A549 (cell line): ENCODE data around the gene CDKN3. TPM values are rescaled to one million over a fixed set of nuclear protein-coding genes. Genes with fewer than 3 reads are reported as not detected.

Source experiments
- ATAC-seq, 2 experiments: fragments of 200-7000 bp in 1 of 2; fragments of >200 bp in 1 of 2; cut with Nextera tagmentation in 1 of 2; cut with Tn5 transposase in 1 of 2; 3 replicates each; pipeline versions ENCODE4 v1.8.0 to v1.9.1; 2018 to 2020; ENCODE audit warnings: mild to moderate bottlenecking in 1 of 2, moderate library complexity in 1 of 2
- CTCF ChIA-PET: fragments of 300-600 bp; sonication (Branson Sonifier 250); formaldehyde crosslinking; extraction: SDS; loops from one replicate; lab custom pipeline; 2021; ENCODE audit warnings: antibody characterized with exemption, inconsistent platforms; lab: Yijun Ruan, JAX
- POLR2A ChIA-PET: fragments of 350-600 bp; formaldehyde crosslinking; extraction: SDS; loops from one replicate; lab custom pipeline; 2021; ENCODE audit warnings: antibody characterized with exemption, inconsistent platforms; lab: Yijun Ruan, JAX
- DNase-seq, 2 experiments: peaks; one replicate each; pipeline versions ENCODE4 v3.0.0 to v3.0.0-alpha.2; 2011 to 2016; ENCODE audit warnings: low read depth in 1 of 2, low spot score in 1 of 2
- FAIRE-seq: peaks from 2 replicates; lab custom pipeline; 2011; peaks lifted over from hg19 to GRCh38; lab: Jason Lieb, UNC
- H3K27ac ChIP-seq, 2 experiments: fragments of >200 bp; sonication (Bioruptor Twin); formaldehyde crosslinking; 3 replicates each; pipeline ENCODE4 v1.5.1; 2016 to 2017
- H3K4me1 ChIP-seq: fragments of >200 bp; sonication (Bioruptor Twin); formaldehyde crosslinking; 3 replicates; pipeline ENCODE4 v1.6.1; 2016
- H3K4me2 ChIP-seq: fragments of >200 bp; sonication (Bioruptor Twin); formaldehyde crosslinking; 3 replicates; pipeline ENCODE4 v1.6.1; 2016
- H3K4me3 ChIP-seq: fragments of >200 bp; sonication (Bioruptor Twin); formaldehyde crosslinking; 3 replicates; pipeline ENCODE4 v1.5.1; 2016
- H3K9me3 ChIP-seq: fragments of >200 bp; sonication (Bioruptor Twin); formaldehyde crosslinking; 3 replicates; pipeline ENCODE4 v1.6.1; 2016
- ATOH8 ChIP-seq: fragments of 250-450 bp; sonication (Bioruptor Pico); IDR thresholded peaks from 2 replicates; pipeline ENCODE4 v1.5.0; 2020; ENCODE audit warnings: low read depth, mild to moderate bottlenecking, moderate library complexity
- CEBPB ChIP-seq, 2 experiments: fragments of >200 bp in 1 of 2; sonication (Bioruptor Twin) in 1 of 2; formaldehyde crosslinking in 1 of 2; IDR thresholded peaks; 2 replicates each; pipeline ENCODE4 v1.6.1; 2012 to 2016
- CTCF ChIP-seq: fragments of >200 bp; sonication (Bioruptor Twin); formaldehyde crosslinking; IDR thresholded peaks from 3 replicates; pipeline ENCODE4 v1.5.1; 2016
- E2F6 ChIP-seq: IDR thresholded peaks from 2 replicates; pipeline ENCODE4 v1.6.1; 2012; ENCODE audit warnings: low read depth, borderline replicate concordance
- ESRRA ChIP-seq: fragments of 150-350 bp; IDR thresholded peaks from 2 replicates; pipeline ENCODE4 v1.6.1; 2014; ENCODE audit warnings: mild to moderate bottlenecking, low read length, borderline replicate concordance
- GATA3 ChIP-seq: IDR thresholded peaks from 2 replicates; pipeline ENCODE4 v1.6.1; 2012; ENCODE audit warnings: borderline replicate concordance
- HMGXB4 ChIP-seq: fragments of 250-450 bp; sonication (Bioruptor Pico); IDR thresholded peaks from 2 replicates; pipeline ENCODE4 v1.5.0; 2021; ENCODE audit warnings: mild to moderate bottlenecking, moderate library complexity, borderline replicate concordance
- HOXA7 ChIP-seq: fragments of 250-450 bp; sonication (Bioruptor Pico); IDR thresholded peaks from 2 replicates; pipeline ENCODE4 v1.5.0; 2020; ENCODE audit warnings: mild to moderate bottlenecking, moderate library complexity
- JUN ChIP-seq, 2 experiments: fragments of >200 bp; sonication (Bioruptor Twin); formaldehyde crosslinking; IDR thresholded peaks; 2 replicates in 1 of 2; 3 replicates in 1 of 2; pipeline ENCODE4 v1.6.1; 2016 to 2017
- KDM1A ChIP-seq: fragments of 200-600 bp; sonication (generic); IDR thresholded peaks from 2 replicates; pipeline ENCODE4 v1.6.1; 2016; ENCODE audit warnings: low read depth, mild to moderate bottlenecking
- MAZ ChIP-seq: fragments of 150-350 bp; IDR thresholded peaks from 2 replicates; pipeline ENCODE4 v1.6.1; 2014; ENCODE audit warnings: antibody characterized with exemption, low read depth, low read length, borderline replicate concordance
- MYC ChIP-seq: IDR thresholded peaks from 2 replicates; pipeline ENCODE4 v1.6.1; 2012; ENCODE audit warnings: mild to moderate bottlenecking, inconsistent platforms, low read length, improper control_type of control experiment, borderline replicate concordance
- NFE2L2 ChIP-seq: fragments of 150-350 bp; conservative IDR thresholded peaks from 2 replicates; pipeline ENCODE4 v1.6.1; 2014; ENCODE audit warnings: low read length
- PHF8 ChIP-seq: fragments of 200-600 bp; sonication (generic); IDR thresholded peaks from 2 replicates; pipeline ENCODE4 v1.6.1; 2016; ENCODE audit warnings: low read depth, mild to moderate bottlenecking, antibody characterized with exemption, moderate library complexity, borderline replicate concordance
- RAD21 ChIP-seq, 2 experiments: fragments of >200 bp in 1 of 2; sonication (Bioruptor Twin) in 1 of 2; formaldehyde crosslinking in 1 of 2; IDR thresholded peaks in 1 of 2; conservative IDR thresholded peaks in 1 of 2; 2 replicates in 1 of 2; 3 replicates in 1 of 2; pipeline ENCODE4 v1.6.1; 2012 to 2018; ENCODE audit warnings: inconsistent platforms in 1 of 2
- REST ChIP-seq: fragments of 200-600 bp; sonication (generic); IDR thresholded peaks from 2 replicates; pipeline ENCODE4 v1.6.1; 2016; ENCODE audit warnings: antibody characterized with exemption, mild to moderate bottlenecking, moderate library complexity
- SMC3 ChIP-seq: fragments of >200 bp; sonication (Bioruptor Twin); formaldehyde crosslinking; IDR thresholded peaks from 3 replicates; pipeline ENCODE4 v1.6.1; 2018; ENCODE audit warnings: inconsistent platforms
- TFCP2L1 ChIP-seq: fragments of 250-450 bp; sonication (Bioruptor Pico); IDR thresholded peaks from 2 replicates; pipeline ENCODE4 v1.5.0; 2021; ENCODE audit warnings: mild to moderate bottlenecking
- TP53 ChIP-seq: fragments of 250-450 bp; sonication (Bioruptor Pico); IDR thresholded peaks from 2 replicates; pipeline ENCODE4 v1.5.0; 2021; ENCODE audit warnings: mild to moderate bottlenecking, moderate library complexity
- USF2 ChIP-seq: fragments of 450-650 bp; IDR thresholded peaks from 2 replicates; pipeline ENCODE4 v1.6.1; 2014; ENCODE audit warnings: antibody characterized with exemption
- WGBS: methylation state at CpG from one replicate; pipeline ENCODE4 v1.1.6; 2017; ENCODE audit errors: missing lambda C conversion rate; 5-methylcytosine and 5-hydroxymethylcytosine counted together
- polyA plus RNA-seq, 4 experiments: library from polyadenylated mRNA; depleted of rRNA in 3 of 4; stranded (reverse); fragments of >200 nt; fragmentation: RNase III in 1 of 4; extraction: RNeasy Plus Mini Kit Qiagen cat#74134 plus additional on column Dnase treatment in 1 of 4; gene quantifications; 2 replicates in 3 of 4; 3 replicates in 1 of 4; pipeline ENCODE4 v1.2.3, GENCODE V29; 2011 to 2017

CDKN3 gene
- polyA plus RNA-seq, 2 of the 4 experiments (the other 2 are of a cell fraction): 67.4 to 154 TPM

- ATAC-seq (peak; percentile 96 to 99), FAIRE-seq (no peak)
- CTCF ChIA-PET: interaction anchor here (0.5 to 2.2 kb wide), 35 partner anchors 9 to 1210 kb away, joined by 3 to 13 read pairs (median 4); partner anchors contain the start of genes CDKN3 and CGRRF1
- peak overlapping the region; percentile 74 for H3K4me2 ChIP-seq
- TF ChIP-seq JUN (IDR thresholded peaks at IDR 0.05) (0 out of 5 replicates have a peak, but pooled peaks of 1 of the 2 experiments have one; percentile 26), HMGXB4 (CRISPR knock-in tag) (no peak), RAD21 (conservative IDR thresholded peaks at IDR 0.05 in 1 of 2, IDR thresholded peaks at IDR 0.05 in 1 of 2) (peak; percentile 80 to 88), CEBPB (IDR thresholded peaks at IDR 0.05) (no peak), SMC3 (peak; percentile 64), REST (no peak), MAZ (no peak), CTCF (peak; percentile 71)
- TF ChIP-seq, all 56 proteins: peak for 4
- Histone ChIP-seq H3K9me3 (no peaks in the 10 kb centered on the region), H3K4me3 (no peak overlapping the region), H3K4me1 (peaks cover 13% of the 10 kb centered on the region; the same call in 2 of the 3 replicates), H3K27ac (peak overlapping the region; percentile 44 to 49; a peak in 5 of 6 replicates)
- 34% methylated on average over 9 of the region's 9 CpGs for WGBS
- POLR2A ChIA-PET: interaction anchor here (0.6 to 0.9 kb wide), 4 partner anchors 19 to 126 kb away, joined by 3 to 5 read pairs (median 3); no protein-coding TSS in a partner anchor
- DNase-seq: peak; percentile 38 to 73
Observed at GRCh38 chr14:54366736-54367735, 29.8 kb upstream of the CDKN3 start.

GRCh38 chr14:54368291-54368690 is 28.5 kb upstream of the CDKN3 start:
- no peak overlapping the region for H3K4me2 ChIP-seq
- FAIRE-seq: no peak
- DNase-seq: no peak
- no peak overlapping the region for H3K4me3 ChIP-seq
- ChIA-PET POLR2A (no interaction called here), CTCF (interaction anchor here (1.2 to 2.2 kb wide), 5 partner anchors 15 to 437 kb away, joined by 3 to 9 read pairs (median 6); partner anchors contain the start of gene CGRRF1)
- ATAC-seq: no peak
- H3K9me3 ChIP-seq: no peaks in the 10 kb centered on the region
- H3K4me1 ChIP-seq: peaks cover 13% of the 10 kb centered on the region; the same call in 2 of the 3 replicates
- 77% methylated on average over 4 of the region's 4 CpGs for WGBS
- no peak overlapping the region for H3K27ac ChIP-seq
- TF ChIP-seq MYC: no peak
- TF ChIP-seq HMGXB4 (CRISPR knock-in tag): no peak
- TF ChIP-seq MAZ: no peak
- no peak for TF ChIP-seq HOXA7
- TF ChIP-seq SMC3: no peak
- no peak for TF ChIP-seq E2F6
- no peak for TF ChIP-seq ATOH8
- no peak for TF ChIP-seq KDM1A
- no peak for TF ChIP-seq GATA3
- no peak for TF ChIP-seq PHF8
- no peak for TF ChIP-seq TP53
- no peak for TF ChIP-seq TFCP2L1 (CRISPR knock-in tag)
- no peak for TF ChIP-seq USF2
- TF ChIP-seq NFE2L2: no peak
- TF ChIP-seq ESRRA: no peak
